ENCODE results near the gene FAM219B.

FAM219B gene, protein sequence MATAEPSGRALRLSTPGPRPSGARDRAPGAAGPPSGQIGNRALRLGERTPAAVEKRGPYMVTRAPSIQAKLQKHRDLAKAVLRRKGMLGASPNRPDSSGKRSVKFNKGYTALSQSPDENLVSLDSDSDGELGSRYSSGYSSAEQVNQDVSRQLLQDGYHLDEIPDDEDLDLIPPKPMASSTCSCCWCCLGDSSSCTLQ

DNA sequence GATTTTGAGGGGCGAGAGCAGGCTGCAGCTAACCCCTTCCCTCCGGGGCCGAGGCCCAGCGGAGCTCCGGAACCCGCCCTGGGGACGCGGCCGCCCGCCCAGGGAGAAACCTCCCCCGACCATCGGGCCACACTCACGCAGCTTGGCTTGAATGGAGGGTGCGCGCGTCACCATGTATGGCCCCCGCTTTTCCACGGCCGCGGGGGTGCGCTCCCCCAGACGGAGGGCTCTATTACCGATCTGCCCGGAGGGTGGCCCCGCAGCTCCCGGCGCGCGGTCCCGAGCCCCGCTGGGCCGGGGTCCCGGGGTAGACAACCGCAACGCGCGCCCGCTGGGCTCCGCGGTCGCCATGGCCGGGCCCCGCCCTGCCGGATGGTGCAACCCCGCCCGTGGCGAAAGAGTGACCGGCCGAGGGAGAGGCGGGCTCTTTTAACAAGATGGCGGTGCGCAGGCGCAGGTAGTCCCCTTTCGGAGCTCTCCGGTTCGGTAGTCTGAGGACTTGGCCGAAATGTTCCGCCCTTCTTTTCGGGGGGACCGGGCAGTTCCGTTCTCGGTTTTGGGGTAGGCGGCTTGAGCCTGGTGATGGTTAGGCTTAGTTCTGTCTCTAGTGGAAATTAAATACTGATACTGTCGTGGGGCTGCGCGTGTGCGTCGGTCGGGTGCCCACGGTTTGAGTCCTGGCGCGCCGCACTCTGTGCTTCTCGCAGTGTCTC lies at the start of gene FAM219B:
Gene FAM219B, minus strand, starts transcription at position 402 of the 713 bp plus-strand sequence. Its CDS starts 51 bp downstream, at position 351.
- TF ChIP-seq USF1 (IDR thresholded peaks at IDR 0.05): no peak
- TF ChIP-seq CREB1 (IDR thresholded peaks at IDR 0.05; ENCODE audit: low read depth): no peak
- no peak for TF ChIP-seq FOXM1 (IDR thresholded peaks at IDR 0.05; ENCODE audit: borderline replicate concordance, low read depth)
- TF ChIP-seq EP300 (IDR thresholded peaks at IDR 0.05; ENCODE audit: borderline replicate concordance): no peak
- TF ChIP-seq TCF12 (IDR thresholded peaks at IDR 0.05; ENCODE audit: low read depth): no peak
- TF ChIP-seq REST (IDR thresholded peaks at IDR 0.05; ENCODE audit: low read depth): 0 out of 2 replicates have a peak, but pooled peaks have one; percentile 5
- no peak for TF ChIP-seq EGR1 (IDR thresholded peaks at IDR 0.05)
- TF ChIP-seq TAF1 (IDR thresholded peaks at IDR 0.05; ENCODE audit: low read depth): peak; percentile 94
- peak; percentile 67; the same call in 1 of the 2 replicates for TF ChIP-seq CEBPB (IDR thresholded peaks at IDR 0.05)
- peak; percentile 11; the same call in 1 of the 2 replicates for TF ChIP-seq MAX (IDR thresholded peaks at IDR 0.05)
- no peak for TF ChIP-seq TEAD4 (IDR thresholded peaks at IDR 0.05)
- peak; percentile 92 for TF ChIP-seq YY1 (IDR thresholded peaks at IDR 0.05; ENCODE audit: low read depth)
- no peak for TF ChIP-seq NFIC (IDR thresholded peaks at IDR 0.05)
- TF ChIP-seq RAD21 (IDR thresholded peaks at IDR 0.05; ENCODE audit: low read depth): no peak

- TF ChIP-seq EP300 (IDR thresholded peaks at IDR 0.05; ENCODE audit: borderline replicate concordance) (no peak), NFIC (IDR thresholded peaks at IDR 0.05) (no peak), YY1 (IDR thresholded peaks at IDR 0.05; ENCODE audit: low read depth) (no peak)
These were observed 49.4 kb upstream of the FAM219B start for GRCh38 chr15:74955796-74956647.

GRCh38 chr15:74955017-74955416 lies 48.4 kb upstream of the FAM219B start:
- TF ChIP-seq EP300 (IDR thresholded peaks at IDR 0.05; ENCODE audit: borderline replicate concordance) (no peak), FOXM1 (IDR thresholded peaks at IDR 0.05; ENCODE audit: borderline replicate concordance, low read depth) (no peak), CREB1 (IDR thresholded peaks at IDR 0.05; ENCODE audit: low read depth) (no peak), RAD21 (IDR thresholded peaks at IDR 0.05; ENCODE audit: low read depth) (no peak), NFIC (IDR thresholded peaks at IDR 0.05) (no peak), ZBTB7A (IDR thresholded peaks at IDR 0.05; ENCODE audit: low read depth) (no peak), CEBPB (IDR thresholded peaks at IDR 0.05) (no peak), YY1 (IDR thresholded peaks at IDR 0.05; ENCODE audit: low read depth) (no peak), EGR1 (IDR thresholded peaks at IDR 0.05) (no peak), TCF12 (IDR thresholded peaks at IDR 0.05; ENCODE audit: low read depth) (no peak), USF1 (IDR thresholded peaks at IDR 0.05) (no peak), TEAD4 (IDR thresholded peaks at IDR 0.05) (no peak)

DNA sequence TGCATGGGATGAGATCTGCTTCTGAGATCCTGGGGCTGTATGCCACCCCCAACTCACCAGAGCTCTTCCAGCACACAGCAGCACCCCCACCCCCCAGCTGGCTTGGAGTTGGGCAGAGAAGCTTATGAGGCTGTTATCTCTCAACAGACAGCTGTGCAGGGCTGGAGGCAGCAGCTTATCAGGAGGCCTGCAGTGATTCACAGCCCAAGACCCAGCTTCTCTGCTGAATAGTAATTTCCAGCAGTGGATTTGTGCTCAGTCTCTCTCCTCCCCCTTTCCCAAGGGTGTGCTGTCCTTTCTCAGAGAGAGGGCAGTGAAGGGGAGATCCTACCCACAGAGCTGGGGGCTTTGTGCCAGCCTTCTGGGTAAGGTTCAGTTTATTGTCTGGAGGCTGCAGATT lies 47.9 kb upstream of the FAM219B start:
- TF ChIP-seq RAD21 (IDR thresholded peaks at IDR 0.05; ENCODE audit: low read depth) (no peak), TCF12 (IDR thresholded peaks at IDR 0.05; ENCODE audit: low read depth) (no peak)

DNA sequence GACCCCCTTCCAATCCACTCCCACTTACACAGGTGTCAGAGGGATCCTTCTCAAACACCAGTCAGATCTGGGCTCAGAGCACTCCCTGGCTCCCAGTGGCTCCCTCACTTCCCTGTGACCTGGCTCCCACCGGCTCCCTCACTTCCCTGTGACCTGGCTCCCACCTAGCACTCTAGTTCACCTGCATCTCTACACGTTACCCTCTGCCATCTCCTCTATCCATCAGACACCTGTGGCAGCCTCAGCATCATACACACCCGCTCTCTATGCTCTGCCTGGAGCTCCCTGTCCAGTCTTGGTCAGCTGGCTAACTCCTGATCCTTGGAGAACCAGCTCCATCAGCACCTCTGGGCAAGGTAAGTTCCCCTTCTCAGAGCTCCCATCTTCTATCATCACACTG lies 44.4 kb upstream of the FAM219B start:
- no peak for TF ChIP-seq YY1 (IDR thresholded peaks at IDR 0.05; ENCODE audit: low read depth)
- TF ChIP-seq ZBTB7A (IDR thresholded peaks at IDR 0.05; ENCODE audit: low read depth): no peak
- no peak for TF ChIP-seq TCF12 (IDR thresholded peaks at IDR 0.05; ENCODE audit: low read depth)
- TF ChIP-seq TAF1 (IDR thresholded peaks at IDR 0.05; ENCODE audit: low read depth): no peak
- no peak for TF ChIP-seq CEBPB (IDR thresholded peaks at IDR 0.05)
- no peak for TF ChIP-seq MAX (IDR thresholded peaks at IDR 0.05)
- TF ChIP-seq FOXM1 (IDR thresholded peaks at IDR 0.05; ENCODE audit: borderline replicate concordance, low read depth): no peak
- no peak for TF ChIP-seq EP300 (IDR thresholded peaks at IDR 0.05; ENCODE audit: borderline replicate concordance)
- no peak for TF ChIP-seq USF1 (IDR thresholded peaks at IDR 0.05)
- no peak for TF ChIP-seq REST (IDR thresholded peaks at IDR 0.05; ENCODE audit: low read depth)
- no peak for TF ChIP-seq CREB1 (IDR thresholded peaks at IDR 0.05; ENCODE audit: low read depth)
